Endothelial cell of hepatic sinusoid (primary cell): Measurements from ENCODE around the gene PLXNC1.

ENCODE experiments used
- in situ Hi-C: cut with HindIII; loops from 2 replicates; pipeline ENCODE4 v1.10.0; 2017; ENCODE audit warnings: low sequenced_read_pairs

Gene PLXNC1

GRCh38 chr12:94175763-94176668 lies 27.6 kb downstream of the PLXNC1 start:
- in situ Hi-C loops = no loop called here

- in situ Hi-C loops = no loop called here
Measured at GRCh38 chr12:94178054-94178453, 29.7 kb downstream of the PLXNC1 start.

- in situ Hi-C loops = no loop called here
Measured at GRCh38 chr12:94178882-94179281, 30.5 kb downstream of the PLXNC1 start.

DNA sequence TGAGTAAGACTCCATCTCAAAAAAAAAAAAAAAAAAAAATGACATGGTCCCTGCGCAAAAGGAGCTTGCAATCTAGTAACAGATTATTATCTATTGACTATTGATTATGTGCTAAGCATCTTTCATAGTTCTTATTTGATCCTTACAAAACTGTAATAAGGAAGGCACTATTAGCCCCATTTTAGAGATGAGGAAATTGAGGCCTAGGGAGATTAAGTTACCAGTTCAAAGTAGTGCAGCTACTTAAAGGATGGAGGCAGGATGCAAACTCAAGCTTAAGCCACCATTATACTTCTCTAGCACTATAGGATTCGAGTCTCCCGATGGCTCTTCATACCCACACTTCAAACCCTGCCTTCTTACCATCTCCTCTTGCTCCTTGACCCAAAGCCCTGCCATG lies 31.3 kb downstream of the PLXNC1 start:
- in situ Hi-C loops = no loop called here

GRCh38 chr12:94180558-94181296 lies 32.4 kb downstream of the PLXNC1 start:
- in situ Hi-C loops = no loop called here

DNA sequence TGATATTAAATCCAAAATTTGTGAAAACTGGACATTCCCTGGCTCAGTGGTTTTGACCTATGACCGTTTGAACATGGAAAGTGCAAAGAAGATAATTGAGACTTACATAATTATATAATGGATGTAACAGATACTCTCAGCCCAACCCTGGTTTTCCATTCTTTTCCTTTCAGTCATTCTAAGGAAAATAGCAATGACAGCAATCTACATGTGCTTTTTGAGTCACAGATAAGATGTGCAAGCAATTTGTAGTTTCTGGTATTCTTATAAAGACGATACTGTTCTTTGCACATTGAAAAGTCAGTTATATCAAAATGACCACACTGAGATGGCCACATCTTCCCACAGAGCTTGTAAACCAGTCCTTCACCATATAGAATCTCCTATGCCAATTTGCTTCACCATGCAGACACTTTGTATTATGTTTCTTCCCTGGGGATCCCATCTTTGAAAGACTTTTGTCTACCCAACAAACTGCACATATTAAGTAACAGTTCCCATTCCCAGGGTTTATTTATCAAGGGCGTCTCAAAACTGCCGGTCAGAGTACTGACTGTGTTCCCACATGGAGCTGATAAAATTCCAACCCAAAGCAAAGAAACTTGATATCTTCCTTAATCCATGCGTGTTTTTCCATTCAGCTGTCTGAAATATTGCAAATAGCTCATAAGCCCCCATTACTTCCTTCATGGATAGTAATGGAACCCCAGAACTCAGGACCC lies 34.8 kb downstream of the PLXNC1 start:
- in situ Hi-C loops = no loop called here

DNA sequence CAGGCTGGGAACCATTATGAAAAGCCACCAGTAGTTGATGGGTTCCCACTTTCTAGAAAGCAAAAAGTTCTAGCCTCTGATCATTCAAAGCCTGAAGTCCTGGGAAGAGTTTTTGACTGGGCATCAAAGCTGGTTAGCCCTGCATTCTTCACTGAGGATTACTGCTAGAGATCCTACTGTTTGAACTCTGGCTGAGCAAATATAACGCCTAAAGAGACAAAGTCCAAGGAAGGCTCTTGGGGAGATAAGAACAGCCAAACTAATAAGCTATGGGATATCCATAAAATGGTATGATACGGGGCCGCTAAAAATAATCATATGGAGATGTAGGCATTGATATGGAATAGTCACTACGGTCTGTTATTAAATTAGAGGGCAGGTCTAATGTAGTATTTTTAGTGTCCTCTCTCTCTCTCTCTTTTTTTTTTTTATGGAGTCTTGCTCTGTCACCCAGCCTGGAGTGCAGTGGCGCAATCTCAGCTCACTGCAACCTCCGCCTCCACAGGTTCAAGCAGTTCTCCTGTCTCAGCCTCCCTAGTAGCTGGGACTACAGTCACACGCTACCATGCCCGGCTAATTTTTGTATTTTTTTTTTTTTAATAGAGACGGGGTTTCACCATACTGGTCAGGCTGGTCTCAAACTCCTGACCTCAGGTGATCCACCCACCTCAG lies 35.5 kb downstream of the PLXNC1 start:
- in situ Hi-C loops = no loop called here

- in situ Hi-C loops = no loop called here
Measured at GRCh38 chr12:94184995-94185719, 36.8 kb downstream of the PLXNC1 start.

DNA sequence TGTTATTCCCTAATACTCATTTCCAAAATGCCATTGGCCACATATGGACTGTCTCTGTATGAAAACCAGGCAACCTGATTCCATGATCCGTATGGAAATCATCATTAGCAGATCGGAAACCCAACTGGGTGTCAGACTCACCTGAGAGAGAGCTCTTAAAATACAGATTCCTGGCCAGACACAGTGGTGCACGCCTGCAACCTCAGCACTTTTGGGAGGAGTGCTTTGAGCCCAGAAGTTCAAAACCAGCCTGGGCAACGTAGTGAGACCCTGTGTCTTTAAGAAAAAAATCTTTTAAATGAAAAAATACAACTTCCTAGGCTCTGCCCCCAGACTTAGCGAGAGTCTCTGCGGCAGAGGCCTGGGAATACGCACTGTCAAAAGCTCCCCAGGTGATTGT lies 37.4 kb downstream of the PLXNC1 start:
- in situ Hi-C loops = no loop called here

DNA sequence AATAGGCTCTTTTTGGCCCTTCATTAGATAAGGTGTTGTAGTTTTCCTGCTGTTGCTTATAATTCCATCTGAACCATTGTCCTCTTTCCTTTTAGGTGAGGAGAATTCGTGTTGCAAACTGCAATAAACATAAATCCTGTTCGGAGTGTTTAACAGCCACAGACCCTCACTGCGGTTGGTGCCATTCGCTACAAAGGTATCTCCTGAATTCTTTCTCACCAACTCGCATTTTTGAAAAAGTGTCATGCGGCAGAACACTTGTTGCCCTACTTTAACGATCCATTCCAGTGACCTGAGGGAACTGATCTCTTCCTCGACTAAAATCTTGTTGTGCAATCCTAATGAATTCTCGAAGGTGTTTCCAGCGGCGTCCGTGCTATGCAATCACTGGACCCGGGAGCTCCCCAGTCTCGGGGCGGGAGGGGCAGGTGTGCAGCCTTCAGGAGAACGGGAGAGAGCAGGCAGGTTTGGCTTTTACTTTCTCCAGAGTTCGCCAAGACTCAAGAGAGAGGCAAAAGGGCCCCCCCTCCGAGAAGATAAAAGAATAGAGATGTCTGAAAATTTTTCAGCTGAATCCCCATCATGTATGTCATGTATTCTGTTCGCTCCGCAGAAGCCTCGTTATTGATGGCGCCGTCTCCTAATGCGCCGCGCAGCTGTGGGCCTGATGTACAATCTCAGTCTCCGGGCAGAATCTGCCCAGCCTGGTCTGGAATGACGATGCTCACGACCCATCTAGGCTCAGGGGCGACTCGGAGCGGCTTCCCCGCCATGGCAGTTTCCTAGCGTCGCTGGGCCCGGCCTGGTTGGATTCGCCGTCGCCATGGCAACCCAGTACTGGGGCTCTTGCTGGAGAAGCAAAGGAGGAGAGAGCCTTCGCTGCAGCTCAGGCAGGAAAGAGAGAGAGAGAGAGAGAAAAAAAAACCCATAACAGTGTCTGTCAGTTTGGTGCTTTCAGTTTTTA lies 38.2 kb downstream of the PLXNC1 start:
- in situ Hi-C loops = no loop called here

DNA sequence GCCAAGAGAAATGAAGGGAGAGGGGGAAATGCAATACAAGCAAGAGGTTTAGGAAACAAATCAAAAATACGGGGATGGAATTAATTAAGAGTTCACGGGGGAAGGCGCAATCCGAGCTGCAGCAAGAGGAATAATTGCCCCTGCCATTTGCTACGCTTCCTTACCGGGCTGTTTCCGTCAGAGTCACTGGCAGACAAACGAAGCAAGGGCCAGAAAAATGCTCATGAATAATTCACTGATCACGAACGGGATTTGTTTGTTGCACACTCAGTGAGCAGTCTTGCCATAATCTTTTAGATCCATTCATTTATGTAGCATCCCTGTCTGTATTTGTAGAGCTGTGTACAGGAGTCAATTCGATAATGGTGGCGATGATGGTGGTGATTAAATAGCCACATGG lies 39.0 kb downstream of the PLXNC1 start:
- in situ Hi-C loops = no loop called here

- in situ Hi-C loops = no loop called here
Measured at GRCh38 chr12:94190623-94191022, 42.2 kb downstream of the PLXNC1 start.

- in situ Hi-C loops = no loop called here
Measured at GRCh38 chr12:94191023-94191422, 42.6 kb downstream of the PLXNC1 start.

DNA sequence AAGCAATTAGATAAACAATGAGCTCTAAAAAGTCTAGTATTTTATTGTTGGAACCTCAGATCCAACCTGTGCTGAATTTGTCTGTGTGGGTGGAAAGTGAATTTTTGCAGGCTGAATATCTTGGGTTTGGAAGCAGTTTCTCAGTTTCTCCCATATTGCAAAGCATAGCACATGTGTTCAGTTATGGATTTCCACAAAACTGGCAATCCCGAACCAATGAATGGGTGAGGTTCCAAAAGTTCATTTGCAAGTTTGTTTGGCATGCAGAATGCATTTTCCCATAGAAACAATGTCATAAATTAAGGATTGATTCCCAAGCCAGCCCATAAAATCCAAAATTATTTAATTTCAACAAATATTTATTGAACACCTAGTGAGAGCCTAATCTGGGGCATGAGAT lies 43.4 kb downstream of the PLXNC1 start:
- in situ Hi-C loops = no loop called here

- in situ Hi-C loops = no loop called here
Measured at GRCh38 chr12:94192506-94192905, 44.1 kb downstream of the PLXNC1 start.

DNA sequence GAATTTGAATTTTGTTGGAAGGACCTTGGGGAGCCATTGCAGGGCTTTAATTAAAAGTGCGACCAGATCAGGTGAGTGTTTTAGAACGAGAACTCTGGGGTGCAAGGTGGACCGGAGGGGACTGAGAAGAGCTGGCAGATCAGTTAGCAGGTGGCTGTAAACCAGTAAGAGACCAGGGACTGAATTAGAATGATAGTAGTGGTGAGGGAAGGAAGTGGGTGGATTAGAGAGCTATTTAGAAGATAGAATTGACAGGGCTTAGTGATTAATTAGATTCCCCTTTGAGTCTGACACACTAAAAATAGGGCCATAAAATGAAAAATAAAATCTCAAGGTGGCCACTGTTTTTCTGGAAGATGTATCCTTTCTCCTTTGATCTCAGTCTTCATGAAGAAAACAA lies 44.8 kb downstream of the PLXNC1 start:
- in situ Hi-C loops = no loop called here

DNA sequence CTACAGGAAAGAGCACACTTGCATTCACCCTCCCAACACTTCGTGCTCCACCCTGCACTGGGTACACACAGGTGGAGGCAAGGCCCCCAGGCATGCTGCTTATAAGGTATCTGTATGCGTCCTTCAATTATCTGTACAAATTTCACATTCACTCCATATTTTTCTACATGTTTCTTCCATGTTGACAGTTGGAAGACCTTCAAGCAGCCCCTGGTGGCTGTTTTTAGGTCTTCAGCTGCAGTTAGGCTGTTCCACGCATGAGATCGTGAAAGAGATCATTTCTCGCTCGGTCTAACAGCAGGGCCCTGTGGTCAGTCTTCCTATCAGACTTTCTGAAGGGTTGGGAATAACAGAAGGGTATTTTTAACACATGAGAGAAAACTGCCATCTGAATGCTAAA lies 47.1 kb downstream of the PLXNC1 start:
- in situ Hi-C loops = no loop called here

- in situ Hi-C loops = no loop called here
Measured at GRCh38 chr12:94198469-94198868, 50.1 kb downstream of the PLXNC1 start.

- in situ Hi-C loops = no loop called here
Measured at GRCh38 chr12:94198872-94199271, 50.5 kb downstream of the PLXNC1 start.
